SK-N-MC (cell line): ENCODE results near the gene INSR.

Experiments used
- EZH2 ChIP-seq: fragments of 200-600 bp; sonication (generic); IDR thresholded peaks from one replicate; pipeline ENCODE4 v1.6.1; 2017; ENCODE audit warnings: antibody characterized with exemption
- FOXP2 ChIP-seq: optimal IDR thresholded peaks from 2 replicates; pipeline ENCODE3; 2011; ENCODE audit warnings: mild to moderate bottlenecking, moderate library complexity; ENCODE audit not compliant: insufficient read depth; ENCODE audit errors: extremely low read length, control extremely low read depth
- POLR2AphosphoS5 ChIP-seq: IDR thresholded peaks from 2 replicates; pipeline ENCODE4 v1.6.1; 2012; ENCODE audit warnings: mild to moderate bottlenecking, low read depth, low read length, borderline replicate concordance

DNA sequence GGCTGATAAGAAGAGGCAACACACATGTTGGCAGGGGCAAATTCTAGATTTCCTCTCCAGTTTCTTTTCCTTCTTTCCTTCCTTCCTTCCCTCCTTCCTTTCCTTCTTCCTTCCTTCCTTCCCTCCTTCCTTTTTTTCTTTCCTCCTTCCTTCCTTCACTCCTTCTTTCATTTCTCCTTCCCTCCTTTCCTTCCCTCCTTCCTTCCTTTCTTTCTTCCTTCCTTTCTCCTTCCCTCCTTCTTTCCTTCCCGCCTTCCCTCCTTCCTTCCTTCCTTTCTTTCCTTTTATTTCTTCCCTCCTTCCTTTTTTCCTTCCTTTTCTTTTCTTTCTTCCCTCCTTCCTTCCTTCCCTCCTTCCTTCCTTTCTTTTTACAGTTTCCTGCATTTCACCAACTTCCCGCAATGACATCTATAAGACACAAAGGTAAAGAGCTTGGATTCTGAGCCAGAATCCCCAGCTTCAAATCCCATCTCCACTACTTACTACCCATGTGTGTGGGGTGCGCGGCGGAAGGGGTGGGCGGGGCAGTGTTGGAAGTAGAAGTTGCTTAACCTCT is 35.3 kb downstream of the INSR start:
- TF ChIP-seq POLR2AphosphoS5 (no peak), FOXP2 (no peak), EZH2 (no peak)
